GM18951 (cell line): ENCODE measurements around the gene OSBPL2.

Experiments used
- POLR2A ChIP-seq: IDR thresholded peaks from 4 replicates; pipeline ENCODE4 v1.6.1; 2011; ENCODE audit warnings: mild to moderate bottlenecking; ENCODE audit not compliant: insufficient read length, insufficient read depth; ENCODE audit errors: extremely low read depth
- in situ Hi-C: fragments of 300-500 bp; cut with MboI; formaldehyde crosslinking; loops from one replicate; pipeline ENCODE4 v1.12.0; 2022; ENCODE audit warnings: low sequenced_read_pairs, mixed read lengths, inconsistent platforms; ENCODE audit not compliant: unreplicated experiment

The OSBPL2 gene

DNA sequence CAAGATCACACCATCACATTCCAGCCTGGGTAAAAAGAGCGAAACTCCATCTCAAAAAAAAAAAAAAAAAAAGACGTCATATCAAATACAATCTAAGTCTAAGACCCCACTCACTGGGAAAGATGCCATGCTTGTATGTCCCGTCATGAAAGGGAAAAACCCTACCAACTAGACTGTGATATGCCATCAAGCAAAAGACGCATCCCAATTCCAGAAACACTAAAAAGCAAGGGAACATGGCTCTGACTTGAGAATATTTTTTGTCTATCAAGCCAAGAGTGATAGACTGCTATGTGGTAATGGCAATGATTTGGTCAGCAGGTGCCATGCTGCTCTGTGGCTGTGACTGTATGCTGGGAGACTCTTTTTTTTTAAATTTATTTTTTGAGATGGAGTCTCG, 105.8 kb downstream of the OSBPL2 start:
- in situ Hi-C loops, result no loop called here
- no peak for TF ChIP-seq POLR2A

DNA sequence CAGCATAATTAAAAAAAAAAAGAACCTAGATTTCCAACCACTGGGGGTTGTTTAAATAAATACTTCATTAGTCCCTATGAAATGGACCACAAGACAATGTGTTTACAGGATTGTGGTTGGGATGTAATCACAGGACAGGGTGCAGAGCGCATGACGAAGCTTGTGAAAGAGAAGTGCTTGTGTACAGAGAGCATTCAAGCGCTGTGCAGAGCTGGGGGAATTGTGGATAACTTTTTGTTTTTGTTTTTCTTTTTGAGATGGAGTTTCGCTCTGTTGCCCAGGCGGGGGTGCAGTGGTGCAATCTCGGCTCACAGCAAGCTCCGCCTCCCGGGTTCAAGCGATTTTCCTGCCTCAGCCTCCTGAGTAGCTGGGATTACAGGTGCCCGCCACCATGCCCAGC, 106.5 kb downstream of the OSBPL2 start:
- TF ChIP-seq POLR2A, result no peak
- in situ Hi-C loops, result no loop called here
